Karpas-422 (cell line): ENCODE data around the gene IRF6. TPM values are rescaled to one million over a fixed set of nuclear protein-coding genes. Genes with fewer than 3 reads are reported as not detected.

Source experiments
- DNase-seq: peaks from one replicate; pipeline ENCODE4 v3.0.0-alpha.2; 2015
- H2AFZ ChIP-seq: fragments of 200-600 bp; sonication (generic); 2 replicates; pipeline ENCODE4 v1.6.1; 2014; ENCODE audit warnings: antibody characterized with exemption, low read length, mixed read lengths
- H3K27ac ChIP-seq: fragments of 200-600 bp; sonication (generic); 2 replicates; pipeline ENCODE4 v1.5.1; 2014; ENCODE audit warnings: mild to moderate bottlenecking, low read length, moderate library complexity
- H3K27me3 ChIP-seq: fragments of 200-600 bp; sonication (generic); 2 replicates; pipeline ENCODE4 v1.6.1; 2014; ENCODE audit warnings: low read length, mixed read lengths
- H3K36me3 ChIP-seq: fragments of 200-600 bp; sonication (generic); 2 replicates; pipeline ENCODE4 v1.6.1; 2014; ENCODE audit warnings: low read length, mixed read lengths; ENCODE audit not compliant: insufficient read depth
- H3K4me1 ChIP-seq: fragments of 200-600 bp; sonication (generic); 2 replicates; pipeline ENCODE4 v1.6.1; 2014; ENCODE audit warnings: mild to moderate bottlenecking, low read length, mixed read lengths
- H3K4me2 ChIP-seq: fragments of 200-600 bp; sonication (generic); 2 replicates; pipeline ENCODE4 v1.6.1; 2014; ENCODE audit warnings: low read length, low read depth, mild to moderate bottlenecking; ENCODE audit not compliant: poor library complexity, severe bottlenecking
- H3K4me3 ChIP-seq: fragments of 200-600 bp; sonication (generic); 2 replicates; pipeline ENCODE4 v1.5.1; 2014; ENCODE audit warnings: mild to moderate bottlenecking, antibody characterized with exemption, low read length, mixed read lengths
- H3K79me2 ChIP-seq: fragments of 200-600 bp; sonication (generic); 2 replicates; pipeline ENCODE4 v1.6.1; 2014; ENCODE audit warnings: mild to moderate bottlenecking, low read length, mixed read lengths
- H3K9ac ChIP-seq: fragments of 200-600 bp; sonication (generic); 2 replicates; pipeline ENCODE4 v1.6.0; 2014; ENCODE audit warnings: low read length
- H3K9me2 ChIP-seq: fragments of 200-600 bp; sonication (generic), shearing (Covaris generic); replicated peaks from 2 replicates; pipeline ENCODE4 v1.6.0; 2014; ENCODE audit warnings: mild to moderate bottlenecking, low read length, moderate library complexity; ENCODE audit not compliant: insufficient read depth
- H3K9me3 ChIP-seq: fragments of 300-700, 200-600 bp; sonication (generic); 2 replicates; pipeline ENCODE4 v1.6.1; 2014; ENCODE audit warnings: low read length, mixed read lengths
- H4K20me1 ChIP-seq: fragments of 200-600 bp; sonication (generic); 2 replicates; pipeline ENCODE4 v1.6.1; 2014; ENCODE audit warnings: mild to moderate bottlenecking, antibody characterized with exemption, low read length, low read depth; ENCODE audit not compliant: insufficient read depth
- total RNA-seq: library from RNA; depleted of rRNA; stranded (reverse); fragments of >200 nt; shearing (Covaris generic); gene quantifications from 2 replicates; pipeline ENCODE4 v1.2.3, GENCODE V29; 2014; ENCODE audit warnings: low replicate concordance

IRF6 gene
- total RNA-seq, 1 experiment from 2014 or later = not detected

- Histone ChIP-seq H3K4me3 (no peak overlapping the region; the same call in 1 of the 2 replicates), H3K79me2 (peaks cover 50% of the 10 kb centered on the region), H3K27me3 (no peaks in the 10 kb centered on the region), H3K36me3 (peaks cover 37% of the 10 kb centered on the region; the same call in 1 of the 2 replicates), H4K20me1 (no peaks in the 10 kb centered on the region), H3K27ac (no peak overlapping the region), H3K9me3 (no peaks in the 10 kb centered on the region), H3K9me2 (no peaks in the 10 kb centered on the region), H3K9ac (no peak overlapping the region), H2AFZ (no peak overlapping the region), H3K4me1 (peaks cover 14% of the 10 kb centered on the region), H3K4me2 (peak overlapping the region; percentile 75)
- DNase-seq = no peak
These were observed 23.8 kb upstream of the IRF6 start for GRCh38 chr1:209829716-209830115.

- Histone ChIP-seq H3K79me2 (peaks cover 42% of the 10 kb centered on the region), H3K4me2 (peak within 1 kb of the TSS; percentile 76), H3K36me3 (peaks cover 17% of the 10 kb centered on the region; the same call in 1 of the 2 replicates), H3K9ac (peak within 1 kb of the TSS; percentile 89), H3K9me3 (no peaks in the 10 kb centered on the region), H4K20me1 (no peaks in the 10 kb centered on the region), H3K4me3 (peak within 1 kb of the TSS; percentile 98), H2AFZ (peak within 1 kb of the TSS; percentile 98), H3K27me3 (no peaks in the 10 kb centered on the region), H3K27ac (peak within 1 kb of the TSS; percentile 50; the same call in 1 of the 2 replicates), H3K9me2 (no peaks in the 10 kb centered on the region), H3K4me1 (peaks cover 16% of the 10 kb centered on the region)
- peak; percentile 98 for DNase-seq
These were observed 21.7 kb upstream of the IRF6 start, which contains the start of gene UTP25 for GRCh38 chr1:209827384-209828262. UTP25 (plus strand) TSS chr1:209827972; CDS start chr1:209828064, 92 bp downstream.

GRCh38 chr1:209825591-209826434 is 19.9 kb upstream of the IRF6 start:
- no peaks in the 10 kb centered on the region for H3K27me3 ChIP-seq
- H3K27ac ChIP-seq = no peak overlapping the region
- no peaks in the 10 kb centered on the region for H3K9me2 ChIP-seq
- H2AFZ ChIP-seq = no peak overlapping the region
- no peak overlapping the region for H3K9ac ChIP-seq
- H3K4me3 ChIP-seq = no peak overlapping the region
- H3K9me3 ChIP-seq = no peaks in the 10 kb centered on the region
- H3K79me2 ChIP-seq = peaks cover 28% of the 10 kb centered on the region
- H4K20me1 ChIP-seq = no peaks in the 10 kb centered on the region
- H3K36me3 ChIP-seq = peaks cover 7% of the 10 kb centered on the region; the same call in 1 of the 2 replicates
- no peak overlapping the region for H3K4me2 ChIP-seq
- no peak for DNase-seq
- peaks cover 16% of the 10 kb centered on the region for H3K4me1 ChIP-seq

- Histone ChIP-seq H3K9me3 (no peaks in the 10 kb centered on the region), H3K4me3 (no peak overlapping the region), H3K4me1 (0 out of 2 replicates have a peak, but pooled peaks cover 2% of the 10 kb centered on the region), H3K79me2 (peaks cover 6% of the 10 kb centered on the region), H3K9me2 (no peaks in the 10 kb centered on the region), H4K20me1 (no peaks in the 10 kb centered on the region), H3K27me3 (no peaks in the 10 kb centered on the region), H3K9ac (no peak overlapping the region), H3K27ac (no peak overlapping the region), H3K36me3 (no peaks in the 10 kb centered on the region), H2AFZ (peak overlapping the region; percentile 61; the same call in 1 of the 2 replicates), H3K4me2 (no peak overlapping the region)
- DNase-seq = peak; percentile 82
These were observed 17.4 kb upstream of the IRF6 start for GRCh38 chr1:209823143-209824041.

- Histone ChIP-seq H2AFZ (no peak overlapping the region), H3K9me2 (no peaks in the 10 kb centered on the region), H3K27me3 (no peaks in the 10 kb centered on the region), H3K27ac (no peak overlapping the region), H3K9me3 (no peaks in the 10 kb centered on the region), H3K79me2 (no peaks in the 10 kb centered on the region), H3K4me1 (0 out of 2 replicates have a peak, but pooled peaks cover 2% of the 10 kb centered on the region), H4K20me1 (no peaks in the 10 kb centered on the region), H3K4me2 (no peak overlapping the region), H3K4me3 (no peak overlapping the region), H3K36me3 (no peaks in the 10 kb centered on the region), H3K9ac (no peak overlapping the region)
- no peak for DNase-seq
These were observed 16.8 kb upstream of the IRF6 start for GRCh38 chr1:209822706-209823105.

- H3K4me1 ChIP-seq = 0 out of 2 replicates have a peak, but pooled peaks cover 2% of the 10 kb centered on the region
- no peak overlapping the region for H3K4me3 ChIP-seq
- no peaks in the 10 kb centered on the region for H3K9me3 ChIP-seq
- H3K4me2 ChIP-seq = no peak overlapping the region
- DNase-seq = no peak
- no peak overlapping the region for H2AFZ ChIP-seq
- no peaks in the 10 kb centered on the region for H3K9me2 ChIP-seq
- no peaks in the 10 kb centered on the region for H3K27me3 ChIP-seq
- no peaks in the 10 kb centered on the region for H3K79me2 ChIP-seq
- H3K27ac ChIP-seq = no peak overlapping the region
- no peaks in the 10 kb centered on the region for H3K36me3 ChIP-seq
- no peaks in the 10 kb centered on the region for H4K20me1 ChIP-seq
- no peak overlapping the region for H3K9ac ChIP-seq
These were observed 15.0 kb upstream of the IRF6 start for GRCh38 chr1:209820986-209821385.

GRCh38 chr1:209819058-209819457 is 13.1 kb upstream of the IRF6 start:
- Histone ChIP-seq H3K9ac (no peak overlapping the region), H4K20me1 (no peaks in the 10 kb centered on the region), H3K9me3 (no peaks in the 10 kb centered on the region), H3K9me2 (no peaks in the 10 kb centered on the region), H3K4me2 (no peak overlapping the region), H3K4me3 (no peak overlapping the region), H2AFZ (no peak overlapping the region), H3K27me3 (no peaks in the 10 kb centered on the region), H3K79me2 (no peaks in the 10 kb centered on the region), H3K27ac (no peak overlapping the region), H3K36me3 (no peaks in the 10 kb centered on the region), H3K4me1 (0 out of 2 replicates have a peak, but pooled peaks cover 2% of the 10 kb centered on the region)
- DNase-seq = no peak
